Measurements from ENCODE around the gene EIF4G1.

DNA sequence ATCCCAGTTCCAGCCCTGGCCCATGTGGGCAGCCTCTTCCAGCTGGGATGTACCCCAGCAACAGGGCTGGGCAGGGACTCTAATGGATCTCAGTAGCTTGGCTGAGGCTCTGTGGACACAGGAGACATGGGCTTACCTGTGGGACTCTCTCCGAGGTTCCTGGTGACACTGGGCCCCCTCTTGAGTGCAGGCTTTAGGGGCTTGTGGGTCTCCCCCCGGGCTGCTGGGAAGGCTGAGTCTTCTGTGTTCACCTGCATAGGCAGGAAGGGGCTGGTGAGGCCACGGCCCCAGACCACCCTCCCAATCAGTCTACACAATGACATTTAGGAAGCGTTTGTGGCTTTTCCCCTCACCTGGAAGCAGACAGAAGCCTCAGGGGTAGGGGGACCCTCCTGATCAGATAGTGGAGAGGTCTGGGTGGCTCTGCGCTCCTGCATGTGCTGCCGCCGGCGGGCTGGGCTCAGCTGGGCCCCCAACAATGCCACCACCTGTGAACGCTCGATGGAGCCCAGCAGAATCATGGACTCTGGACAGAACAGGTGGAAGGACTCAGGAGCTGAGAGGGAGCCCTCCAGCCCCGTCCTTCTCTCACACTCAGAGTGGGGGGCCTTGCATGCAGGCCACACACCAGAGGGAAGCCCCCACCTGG lies 38.6 kb downstream of the EIF4G1 start:
- TF ChIP-seq, protein P1, sequence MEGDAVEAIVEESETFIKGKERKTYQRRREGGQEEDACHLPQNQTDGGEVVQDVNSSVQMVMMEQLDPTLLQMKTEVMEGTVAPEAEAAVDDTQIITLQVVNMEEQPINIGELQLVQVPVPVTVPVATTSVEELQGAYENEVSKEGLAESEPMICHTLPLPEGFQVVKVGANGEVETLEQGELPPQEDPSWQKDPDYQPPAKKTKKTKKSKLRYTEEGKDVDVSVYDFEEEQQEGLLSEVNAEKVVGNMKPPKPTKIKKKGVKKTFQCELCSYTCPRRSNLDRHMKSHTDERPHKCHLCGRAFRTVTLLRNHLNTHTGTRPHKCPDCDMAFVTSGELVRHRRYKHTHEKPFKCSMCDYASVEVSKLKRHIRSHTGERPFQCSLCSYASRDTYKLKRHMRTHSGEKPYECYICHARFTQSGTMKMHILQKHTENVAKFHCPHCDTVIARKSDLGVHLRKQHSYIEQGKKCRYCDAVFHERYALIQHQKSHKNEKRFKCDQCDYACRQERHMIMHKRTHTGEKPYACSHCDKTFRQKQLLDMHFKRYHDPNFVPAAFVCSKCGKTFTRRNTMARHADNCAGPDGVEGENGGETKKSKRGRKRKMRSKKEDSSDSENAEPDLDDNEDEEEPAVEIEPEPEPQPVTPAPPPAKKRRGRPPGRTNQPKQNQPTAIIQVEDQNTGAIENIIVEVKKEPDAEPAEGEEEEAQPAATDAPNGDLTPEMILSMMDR (conservative IDR thresholded peaks at IDR 0.05; ENCODE audit: low read depth, low read length), result no peak
- no peak for TF ChIP-seq POLR2A (IDR thresholded peaks at IDR 0.05; ENCODE audit: low read depth, low read length)
- no peak for TF ChIP-seq FOS (IDR thresholded peaks at IDR 0.05; ENCODE audit: low read depth, low read length)
- TF ChIP-seq RCOR1 (IDR thresholded peaks at IDR 0.05; ENCODE audit: insufficient replicate concordance, low read length), result no peak
- TF ChIP-seq, protein P2, sequence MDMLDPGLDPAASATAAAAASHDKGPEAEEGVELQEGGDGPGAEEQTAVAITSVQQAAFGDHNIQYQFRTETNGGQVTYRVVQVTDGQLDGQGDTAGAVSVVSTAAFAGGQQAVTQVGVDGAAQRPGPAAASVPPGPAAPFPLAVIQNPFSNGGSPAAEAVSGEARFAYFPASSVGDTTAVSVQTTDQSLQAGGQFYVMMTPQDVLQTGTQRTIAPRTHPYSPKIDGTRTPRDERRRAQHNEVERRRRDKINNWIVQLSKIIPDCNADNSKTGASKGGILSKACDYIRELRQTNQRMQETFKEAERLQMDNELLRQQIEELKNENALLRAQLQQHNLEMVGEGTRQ (IDR thresholded peaks at IDR 0.05; ENCODE audit: low read depth, low read length), result no peak
- no peak for TF ChIP-seq MXI1 (IDR thresholded peaks at IDR 0.05; ENCODE audit: borderline replicate concordance, low read depth, low read length)
- no peak for TF ChIP-seq CEBPB (IDR thresholded peaks at IDR 0.05; ENCODE audit: low read depth, low read length)
- no peak for TF ChIP-seq BHLHE40 (IDR thresholded peaks at IDR 0.05; ENCODE audit: low read depth, low read length)
- TF ChIP-seq RFX5 (IDR thresholded peaks at IDR 0.05; ENCODE audit: low read depth, low read length), result no peak
- TF ChIP-seq SMC3 (IDR thresholded peaks at IDR 0.05; ENCODE audit: low read depth, low read length), result no peak
- TF ChIP-seq RAD21 (IDR thresholded peaks at IDR 0.05; ENCODE audit: low read length), result no peak
- no peak for TF ChIP-seq MAFK (IDR thresholded peaks at IDR 0.05; ENCODE audit: low read depth, low read length)
- TF ChIP-seq, protein P3, sequence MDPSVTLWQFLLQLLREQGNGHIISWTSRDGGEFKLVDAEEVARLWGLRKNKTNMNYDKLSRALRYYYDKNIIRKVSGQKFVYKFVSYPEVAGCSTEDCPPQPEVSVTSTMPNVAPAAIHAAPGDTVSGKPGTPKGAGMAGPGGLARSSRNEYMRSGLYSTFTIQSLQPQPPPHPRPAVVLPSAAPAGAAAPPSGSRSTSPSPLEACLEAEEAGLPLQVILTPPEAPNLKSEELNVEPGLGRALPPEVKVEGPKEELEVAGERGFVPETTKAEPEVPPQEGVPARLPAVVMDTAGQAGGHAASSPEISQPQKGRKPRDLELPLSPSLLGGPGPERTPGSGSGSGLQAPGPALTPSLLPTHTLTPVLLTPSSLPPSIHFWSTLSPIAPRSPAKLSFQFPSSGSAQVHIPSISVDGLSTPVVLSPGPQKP (IDR thresholded peaks at IDR 0.05; ENCODE audit: borderline replicate concordance, low read depth, low read length), result no peak

Data from IMR-90 (cell line).